GM18909 (cell line): ENCODE data around the gene MYL9.

Experiments used
- ATAC-seq: cut with Tn5 transposase; IDR thresholded peaks from one replicate; pipeline ENCODE4 v1.9.1; 2021; ENCODE audit warnings: mild to moderate bottlenecking; ENCODE audit not compliant: unreplicated experiment, poor library complexity

Gene MYL9

DNA sequence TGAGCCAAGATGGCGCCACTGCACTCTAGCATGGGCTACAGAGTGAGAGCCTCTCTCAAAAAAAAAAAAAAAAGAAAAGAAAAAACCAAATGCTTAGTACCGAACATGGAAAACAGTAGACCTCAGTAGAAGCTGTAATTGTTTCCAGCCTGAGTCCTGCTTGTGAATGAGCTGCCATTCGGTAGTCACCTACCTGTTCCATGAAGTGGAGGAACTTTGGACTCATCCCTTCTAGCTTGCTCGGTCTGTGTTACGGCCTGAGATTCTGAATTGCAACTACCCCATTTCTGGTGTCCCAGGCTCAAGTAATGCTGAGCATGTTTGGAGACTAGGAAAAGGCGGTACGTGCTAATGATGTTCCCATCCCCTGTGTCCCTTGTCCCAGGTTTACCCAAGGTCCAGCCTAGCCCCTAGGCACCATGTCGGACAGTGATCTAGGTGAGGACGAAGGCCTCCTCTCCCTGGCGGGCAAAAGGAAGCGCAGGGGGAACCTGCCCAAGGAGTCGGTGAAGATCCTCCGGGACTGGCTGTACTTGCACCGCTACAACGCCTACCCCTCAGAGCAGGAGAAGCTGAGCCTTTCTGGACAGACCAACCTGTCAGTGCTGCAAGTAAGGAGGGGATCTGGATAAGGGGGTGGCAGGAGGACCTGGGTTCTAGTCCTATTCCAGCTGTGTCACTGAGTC lies 37.2 kb downstream of the MYL9 start:
- no peak for ATAC-seq

DNA sequence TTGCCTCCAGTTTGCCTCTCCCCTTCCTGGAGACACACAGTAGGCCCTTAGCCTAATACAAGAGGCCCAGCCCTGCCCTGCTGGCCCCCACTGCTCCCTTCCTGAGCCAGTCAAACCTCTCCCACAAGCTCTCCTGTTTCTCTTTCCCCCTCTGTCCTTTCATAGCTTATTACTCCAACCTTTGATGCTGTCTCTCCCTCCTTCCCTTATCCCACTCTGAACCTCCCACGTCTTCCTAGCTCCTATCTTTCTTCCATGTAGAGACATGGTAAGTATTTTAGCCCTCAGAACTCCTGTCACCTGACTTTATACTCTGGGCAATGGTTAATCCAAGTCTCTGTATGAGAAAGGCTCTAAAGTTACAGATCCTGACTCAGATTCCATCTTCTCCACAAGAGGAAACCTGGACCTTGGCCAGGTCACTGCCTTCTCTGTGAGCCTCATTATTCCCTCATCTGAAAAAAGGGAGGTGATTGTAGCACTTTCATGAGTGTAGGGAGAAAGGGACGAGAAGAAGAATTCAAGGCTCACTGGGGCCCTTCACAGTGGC lies 38.8 kb downstream of the MYL9 start:
- ATAC-seq, result no peak

DNA sequence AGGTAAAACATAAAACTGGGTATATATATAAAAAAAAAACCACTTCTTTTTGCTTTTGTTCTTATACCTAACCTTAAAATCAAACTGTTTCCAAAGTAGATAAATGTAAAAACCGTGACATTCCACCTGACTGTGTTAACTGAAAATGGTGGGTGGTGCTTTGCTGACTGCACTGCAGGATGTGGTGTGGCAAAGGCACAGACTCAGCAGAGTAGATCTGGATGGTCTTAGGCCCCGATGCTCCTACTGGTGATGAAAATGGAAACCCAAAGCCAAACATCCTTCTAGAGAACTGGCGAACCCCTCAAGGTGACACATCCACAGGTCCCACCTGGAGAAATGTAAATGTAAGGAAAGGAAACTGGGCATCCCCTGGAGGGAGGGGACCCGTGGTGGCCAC lies 41.0 kb downstream of the MYL9 start:
- no peak for ATAC-seq

DNA sequence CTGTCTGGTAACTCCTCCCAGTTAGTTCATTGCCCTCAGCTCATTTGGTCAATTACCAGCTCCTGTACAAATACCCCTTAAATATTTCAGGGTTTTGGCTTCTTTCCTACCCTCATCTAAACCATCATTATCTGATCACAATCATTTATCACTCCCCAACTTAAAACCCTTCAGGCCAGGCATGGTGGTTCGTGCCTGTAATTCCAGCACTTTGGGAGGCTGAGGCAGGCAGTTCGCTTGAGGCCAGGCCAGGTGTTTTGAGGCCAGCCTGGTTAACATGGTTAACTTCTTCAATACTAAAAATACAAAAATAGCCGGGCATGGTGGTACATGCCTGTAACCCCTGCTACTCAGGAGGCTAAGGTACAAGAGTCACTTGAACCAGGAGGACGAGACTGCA lies 41.5 kb downstream of the MYL9 start:
- no peak for ATAC-seq

DNA sequence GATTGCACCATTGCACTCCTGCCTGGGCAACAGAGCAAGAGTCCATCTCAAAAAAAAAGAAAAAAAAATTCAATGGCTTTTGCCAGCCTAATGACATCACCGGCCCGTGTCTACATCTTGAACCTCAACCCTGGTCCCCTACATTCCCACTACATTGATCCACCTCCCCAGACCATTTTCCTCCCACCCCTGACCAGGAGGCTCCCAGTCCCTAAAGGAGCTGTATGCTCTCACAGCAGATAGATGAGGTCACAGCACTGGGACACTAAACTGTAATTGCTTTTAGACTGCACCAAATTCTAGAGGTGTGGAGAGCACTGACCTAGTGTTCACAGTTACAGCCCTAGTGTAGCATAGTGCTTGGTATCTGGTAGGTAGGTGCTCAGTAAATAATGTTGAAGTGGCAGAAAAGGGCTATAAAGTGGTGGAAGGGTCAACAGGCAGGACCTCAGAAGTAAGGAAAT lies 42.7 kb downstream of the MYL9 start:
- ATAC-seq, result no peak

DNA sequence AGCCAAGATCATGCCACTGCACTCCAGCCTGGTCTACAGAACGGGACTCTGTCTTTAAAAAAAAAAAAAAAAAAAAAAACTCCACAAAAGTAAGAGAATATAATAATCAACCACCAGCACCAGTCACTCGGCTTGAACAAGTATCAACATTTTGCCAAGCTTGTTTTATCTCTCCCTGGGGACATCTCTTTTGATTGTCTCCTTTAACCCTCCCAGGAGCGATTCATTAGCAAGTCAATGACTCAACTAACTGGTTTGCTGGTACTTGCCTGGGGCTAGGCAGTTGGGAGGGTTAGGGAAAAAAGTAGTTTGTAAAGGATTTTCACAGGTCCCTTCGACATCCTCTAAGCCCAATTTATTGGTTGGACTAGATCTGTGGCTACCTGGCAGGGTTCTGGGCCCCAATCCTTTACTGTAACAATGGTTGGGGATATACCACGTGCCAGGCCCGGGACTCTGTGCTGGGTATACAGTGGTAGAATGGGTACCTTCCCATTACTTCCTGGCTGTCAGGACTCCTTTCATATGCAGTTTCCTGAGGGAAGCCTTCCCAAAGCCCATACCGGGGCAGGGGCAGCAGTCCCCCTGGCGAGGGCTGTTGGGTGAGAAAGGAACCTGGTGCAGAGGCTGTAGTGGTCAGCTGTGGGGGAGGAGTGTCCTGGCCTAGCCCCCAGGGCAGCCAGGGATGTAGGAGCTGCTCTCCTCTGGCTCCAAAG lies 44.2 kb downstream of the MYL9 start:
- no peak for ATAC-seq

DNA sequence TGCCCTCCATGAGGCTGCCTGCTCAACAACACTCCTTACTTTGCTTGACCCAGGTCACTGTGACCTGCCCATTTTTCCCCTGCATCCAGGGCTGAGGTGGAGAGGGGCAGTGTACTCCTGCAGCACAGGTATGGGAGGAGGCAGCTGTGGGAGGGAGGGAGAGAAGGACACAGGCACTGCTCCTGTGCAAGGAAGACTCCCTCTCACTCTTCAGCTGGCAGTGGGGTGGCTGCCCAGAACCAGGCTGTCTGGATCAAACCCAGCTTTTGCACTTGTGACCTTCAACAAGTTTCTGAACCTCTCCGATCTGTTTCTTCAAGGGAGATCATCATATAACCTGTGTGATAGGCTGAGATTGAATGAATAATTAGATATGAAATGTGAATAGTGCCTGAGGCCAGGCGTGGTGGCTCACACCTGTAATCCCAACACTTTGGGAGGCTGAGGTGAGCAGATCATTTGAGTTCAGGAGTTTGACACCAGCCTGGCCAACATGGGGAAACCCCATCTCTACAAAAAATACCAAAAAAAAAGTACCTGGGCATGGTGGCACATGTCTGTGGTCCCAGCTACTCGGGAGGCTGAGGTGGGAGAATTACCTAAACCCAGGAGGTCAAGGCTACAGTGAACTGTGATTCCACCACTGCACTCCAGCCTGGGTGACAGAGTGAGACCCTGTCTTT lies 46.2 kb downstream of the MYL9 start:
- no peak for ATAC-seq

DNA sequence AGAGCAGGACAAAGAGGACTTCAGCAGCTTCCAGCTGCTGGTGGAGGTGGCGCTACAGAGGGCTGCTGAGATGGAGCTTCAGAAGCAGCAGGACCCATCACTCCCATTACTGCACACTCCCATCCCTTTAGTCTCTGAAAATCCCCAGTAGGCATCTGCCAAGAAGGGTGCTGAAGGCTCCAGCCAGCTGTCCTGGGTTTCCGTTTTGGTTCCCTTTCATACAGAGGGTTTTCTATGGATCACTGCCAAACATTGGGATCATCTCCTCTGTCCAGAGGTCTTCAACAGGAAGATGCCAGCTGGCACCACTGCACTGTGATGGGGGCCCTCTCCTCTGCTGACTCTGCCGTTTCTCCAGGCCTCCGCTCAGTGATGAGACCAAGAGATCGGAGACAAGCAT lies 50.0 kb downstream of the MYL9 start:
- no peak for ATAC-seq

DNA sequence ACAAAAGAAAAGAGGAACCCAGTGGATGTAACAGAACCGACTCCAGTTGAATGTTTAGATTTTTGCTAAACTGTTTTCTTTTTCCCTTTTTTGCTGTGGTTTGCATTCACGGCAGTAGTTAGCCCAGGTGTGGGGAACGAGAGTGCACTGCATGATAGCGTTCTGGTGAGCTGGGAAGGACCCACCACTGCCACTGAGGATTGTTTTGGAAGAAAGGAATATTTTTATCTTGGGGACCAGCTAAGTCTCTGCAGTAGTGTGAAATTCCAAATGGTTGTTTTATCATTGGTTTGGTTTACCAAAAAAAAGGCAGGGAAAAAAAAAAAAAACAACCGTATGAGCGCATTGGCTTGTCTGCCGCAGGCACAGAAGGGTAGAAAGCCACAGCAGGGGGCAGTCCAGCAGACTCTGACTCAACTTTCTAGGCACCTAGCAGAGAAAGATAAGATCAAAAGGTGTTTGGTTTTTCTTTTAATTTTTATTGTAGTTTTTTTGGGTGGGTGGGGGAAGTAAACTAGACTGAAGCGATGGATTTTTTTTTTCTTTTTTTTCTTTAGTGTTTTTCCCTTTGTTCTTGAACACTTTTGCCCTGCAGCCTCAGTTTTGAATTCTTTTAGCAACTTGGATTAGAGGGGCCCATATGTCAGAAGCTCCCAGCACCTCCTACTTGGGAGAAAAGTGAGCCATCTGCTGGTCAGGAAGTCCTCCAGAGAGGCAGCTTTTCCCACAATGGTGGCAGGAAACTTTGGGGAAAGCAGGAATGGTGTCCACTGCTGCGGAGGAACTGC lies 50.7 kb downstream of the MYL9 start:
- no peak for ATAC-seq

DNA sequence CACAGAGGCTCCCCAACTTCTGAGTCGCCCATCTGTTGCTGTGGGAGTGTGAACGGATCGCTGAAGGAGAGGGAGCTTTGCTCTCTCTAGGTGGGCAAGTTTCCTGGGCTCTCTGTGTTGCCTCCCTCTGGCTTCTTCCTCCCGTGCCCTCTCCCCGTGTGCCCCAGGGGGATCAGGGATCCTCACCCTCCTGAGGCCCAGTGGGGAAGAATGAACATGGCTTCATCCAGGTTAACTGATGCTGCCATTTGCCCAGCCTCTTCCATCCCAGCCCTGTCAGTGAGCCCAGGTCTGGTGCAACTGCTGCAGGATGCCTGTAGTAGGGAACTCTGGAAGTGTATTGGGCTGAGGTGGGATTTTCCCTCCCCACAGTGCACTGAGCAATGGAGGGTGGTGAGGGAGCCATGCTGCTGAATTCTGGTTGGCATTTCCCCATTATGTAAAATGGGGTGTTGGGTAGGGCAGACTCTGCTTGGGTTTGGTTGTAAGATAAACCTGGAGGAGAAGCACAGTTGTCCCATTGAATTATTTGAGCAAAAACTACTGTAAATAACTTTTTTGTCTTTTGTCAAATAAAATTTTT lies 52.1 kb downstream of the MYL9 start:
- ATAC-seq, result no peak

DNA sequence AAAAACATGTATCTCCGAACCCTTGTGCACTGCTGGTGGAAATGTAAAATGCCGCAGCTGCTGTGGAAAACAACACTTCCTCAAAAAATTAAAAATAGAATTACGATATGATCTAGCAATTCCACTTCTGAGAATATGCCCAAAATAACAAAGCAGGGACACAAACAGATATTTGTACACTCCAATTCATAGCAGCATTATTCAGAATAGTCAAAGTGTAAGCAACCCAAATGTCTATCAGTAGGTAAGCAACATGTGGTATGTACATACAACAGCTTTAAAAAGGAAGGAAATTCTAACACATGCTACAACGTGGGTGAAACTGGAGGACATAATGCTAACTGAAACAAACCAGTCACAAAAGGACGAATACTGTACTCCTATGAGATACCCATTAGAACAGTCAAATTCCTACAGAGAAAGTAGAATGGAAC lies 58.6 kb downstream of the MYL9 start:
- ATAC-seq, result no peak
